H1 (cell line): ENCODE measurements around the gene VSX2. TPM values are rescaled to one million over a fixed set of nuclear protein-coding genes. Genes with fewer than 3 reads are reported as not detected.
A peak's percentile ranks its signal among the peaks of the same experiment; 100 is the strongest.

Experiments
- CTCF ChIA-PET: fragments of 300-600 bp; sonication (Branson Sonifier 250); formaldehyde crosslinking; loops from one replicate; lab custom pipeline; 2021; ENCODE audit not compliant: partially characterized antibody; lab: Charles Lee
- POLR2A ChIA-PET: fragments of 300-600 bp; sonication (Branson Sonifier 250); formaldehyde crosslinking; loops from one replicate; lab custom pipeline; 2021; ENCODE audit warnings: inconsistent platforms; ENCODE audit not compliant: partially characterized antibody; lab: Charles Lee
- DNase-seq, 2 experiments: peaks; one replicate each; pipeline versions ENCODE4 v3.0.0 to v3.0.0-alpha.2; 2010 to 2022; ENCODE audit warnings: low spot score in 2 of 2, low read depth in 1 of 2, mixed read lengths in 1 of 2
- FAIRE-seq: peaks from 2 replicates; lab custom pipeline; 2011; peaks lifted over from hg19 to GRCh38; lab: Jason Lieb, UNC
- H2AFZ ChIP-seq: 2 replicates; pipeline ENCODE4 v1.8.1; 2012; ENCODE audit warnings: low read length, inconsistent platforms
- H2AK5ac ChIP-seq: 2 replicates; pipeline ENCODE4 v1.6.1; 2013; ENCODE audit warnings: low read depth, low read length
- H2BK120ac ChIP-seq: replicated peaks from 2 replicates; pipeline ENCODE3; 2013; ENCODE audit warnings: low read depth, low read length, inconsistent platforms
- H2BK12ac ChIP-seq: 2 replicates; pipeline ENCODE4 v1.6.1; 2013; ENCODE audit warnings: low read depth, low read length
- H2BK15ac ChIP-seq: 2 replicates; pipeline ENCODE4 v1.6.1; 2013; ENCODE audit warnings: low read length
- H2BK20ac ChIP-seq: 2 replicates; pipeline ENCODE4 v1.6.1; 2013; ENCODE audit warnings: low read length
- H2BK5ac ChIP-seq: 2 replicates; pipeline ENCODE4 v1.6.1; 2013; ENCODE audit warnings: low read depth, low read length
- H3K14ac ChIP-seq: 2 replicates; pipeline ENCODE4 v1.6.1; 2013; ENCODE audit warnings: inconsistent platforms; ENCODE audit not compliant: insufficient read length
- H3K18ac ChIP-seq: 2 replicates; pipeline ENCODE4 v1.6.1; 2013; ENCODE audit warnings: low read length; ENCODE audit errors: extremely low read depth
- H3K23ac ChIP-seq: 2 replicates; pipeline ENCODE4 v1.6.1; 2013; ENCODE audit warnings: inconsistent platforms; ENCODE audit not compliant: insufficient read length
- H3K23me2 ChIP-seq: 2 replicates; pipeline ENCODE4 v1.6.1; 2013; ENCODE audit warnings: low read depth, low read length
- H3K27ac ChIP-seq: 2 replicates; pipeline ENCODE4 v1.6.1; 2011; ENCODE audit warnings: low read depth, low read length, inconsistent platforms
- H3K27me3 ChIP-seq, 4 experiments: replicated peaks in 1 of 4; 1 replicate in 1 of 4; 2 replicates in 3 of 4; pipeline versions ENCODE4 v1.6.1 to v1.8.1; 2011 to 2013; ENCODE audit warnings: low read length in 3 of 4, mild to moderate bottlenecking in 3 of 4, inconsistent platforms in 2 of 4, mixed read lengths in 2 of 4, moderate library complexity in 1 of 4; ENCODE audit not compliant: control insufficient read depth in 3 of 4, insufficient read depth in 3 of 4; ENCODE audit errors: extremely low read depth in 1 of 4
- H3K36me3 ChIP-seq, 4 experiments: 2 replicates each; pipeline versions ENCODE4 v1.6.1 to v1.8.1; 2011 to 2013; ENCODE audit warnings: mild to moderate bottlenecking in 4 of 4, low read length in 3 of 4, moderate library complexity in 2 of 4, control low read depth in 1 of 4, inconsistent platforms in 1 of 4; ENCODE audit not compliant: insufficient read depth in 4 of 4, control insufficient read depth in 2 of 4
- H3K4ac ChIP-seq: replicated peaks from 2 replicates; pipeline ENCODE3; 2013; ENCODE audit warnings: low read length, low read depth, mixed read lengths, inconsistent platforms; ENCODE audit not compliant: insufficient read length
- H3K4me1 ChIP-seq, 4 experiments: replicated peaks in 1 of 4; 1 replicate in 1 of 4; 2 replicates in 3 of 4; pipeline versions ENCODE4 v1.6.1 to v1.8.1; 2011 to 2013; ENCODE audit warnings: low read length in 3 of 4, inconsistent platforms in 2 of 4, mixed read lengths in 1 of 4; ENCODE audit not compliant: insufficient read depth in 4 of 4, control insufficient read depth in 3 of 4
- H3K4me2 ChIP-seq, 2 experiments: 2 replicates each; pipeline versions ENCODE4 v1.6.1 to v1.8.1; 2011 to 2013; ENCODE audit warnings: low read depth in 2 of 2, low read length in 2 of 2, control low read depth in 1 of 2, inconsistent platforms in 1 of 2, mild to moderate bottlenecking in 1 of 2; ENCODE audit not compliant: insufficient read depth in 1 of 2
- H3K4me3 ChIP-seq, 4 experiments: fragments of 200-600, 300-600 bp in 1 of 4; sonication (generic), shearing (Covaris generic), sonication (Bioruptor Twin) in 1 of 4; 2 replicates each; pipeline versions ENCODE4 v1.5.1 to v1.8.1; 2011 to 2016; ENCODE audit warnings: low read length in 4 of 4, low read depth in 3 of 4, control low read depth in 2 of 4, inconsistent platforms in 2 of 4, mild to moderate bottlenecking in 2 of 4, mixed read lengths in 1 of 4, moderate library complexity in 1 of 4; ENCODE audit not compliant: insufficient read depth in 2 of 4; ENCODE audit errors: extremely low read depth in 1 of 4
- H3K56ac ChIP-seq: replicated peaks from 2 replicates; pipeline ENCODE3; 2013; ENCODE audit warnings: low read depth, mild to moderate bottlenecking, mixed read lengths, low read length, inconsistent platforms; ENCODE audit not compliant: insufficient read length
- H3K79me1 ChIP-seq: 2 replicates; pipeline ENCODE4 v1.6.1; 2013; ENCODE audit warnings: low read depth, low read length, control low read depth
- H3K79me2 ChIP-seq, 2 experiments: 2 replicates each; pipeline versions ENCODE4 v1.6.1 to v1.8.1; 2012 to 2013; ENCODE audit warnings: low read length in 2 of 2, mild to moderate bottlenecking in 2 of 2, inconsistent platforms in 1 of 2; ENCODE audit not compliant: insufficient read depth in 2 of 2, control insufficient read depth in 1 of 2
- H3K9ac ChIP-seq, 4 experiments: replicated peaks in 1 of 4; 1 replicate in 1 of 4; 2 replicates in 3 of 4; pipeline versions ENCODE4 v1.6.1 to v1.8.1; 2011 to 2013; ENCODE audit warnings: low read depth in 3 of 4, low read length in 3 of 4, control low read depth in 2 of 4, mild to moderate bottlenecking in 2 of 4, moderate library complexity in 2 of 4, inconsistent platforms in 1 of 4; ENCODE audit errors: extremely low read depth in 1 of 4
- H3K9me3 ChIP-seq, 2 experiments: 2 replicates each; pipeline versions ENCODE4 v1.6.1 to v1.8.1; 2012 to 2013; ENCODE audit warnings: mild to moderate bottlenecking in 2 of 2, moderate library complexity in 2 of 2, control low read depth in 1 of 2, inconsistent platforms in 1 of 2, low read depth in 1 of 2, low read length in 1 of 2, mixed read lengths in 1 of 2; ENCODE audit not compliant: insufficient read depth in 2 of 2
- H4K20me1 ChIP-seq, 2 experiments: replicated peaks in 1 of 2; 2 replicates each; pipeline versions ENCODE3 to v1.8.1; 2011 to 2013; ENCODE audit warnings: inconsistent platforms in 2 of 2, low read length in 2 of 2, mild to moderate bottlenecking in 1 of 2; ENCODE audit not compliant: insufficient read depth in 2 of 2, control insufficient read depth in 1 of 2
- H4K5ac ChIP-seq: 2 replicates; pipeline ENCODE4 v1.6.1; 2013; ENCODE audit warnings: low read length, low read depth, mixed read lengths, inconsistent platforms; ENCODE audit not compliant: insufficient read length
- H4K8ac ChIP-seq: 2 replicates; pipeline ENCODE4 v1.8.0; 2013; ENCODE audit warnings: mild to moderate bottlenecking, moderate library complexity, low read length, inconsistent platforms; ENCODE audit not compliant: insufficient read depth; ENCODE audit errors: extremely low read depth
- H4K91ac ChIP-seq: replicated peaks from 2 replicates; pipeline ENCODE3; 2013; ENCODE audit warnings: low read length, mixed read lengths, inconsistent platforms; ENCODE audit not compliant: insufficient read length
- BACH1 ChIP-seq: IDR thresholded peaks from 2 replicates; pipeline ENCODE4 v1.6.1; 2012; ENCODE audit warnings: low read length, improper control_type of control experiment
- CBX5 ChIP-seq: fragments of 300-800, 300-1000 bp; sonication (generic); IDR thresholded peaks from 2 replicates; pipeline ENCODE4 v1.7.1; 2016; ENCODE audit warnings: antibody characterized with exemption, low read length, low read depth
- CBX8 ChIP-seq: fragments of 300-800, 300-1000 bp; sonication (generic); IDR thresholded peaks from 2 replicates; pipeline ENCODE4 v1.7.1; 2016; ENCODE audit warnings: low read depth, low read length, borderline replicate concordance
- EZH2 ChIP-seq: fragments of 200-600 bp; sonication (generic); IDR thresholded peaks from 2 replicates; pipeline ENCODE4 v1.7.1; 2012; ENCODE audit warnings: low read depth, mild to moderate bottlenecking, moderate library complexity, low read length, inconsistent platforms; ENCODE audit not compliant: severe bottlenecking
- RXRA ChIP-seq: IDR thresholded peaks from 2 replicates; pipeline ENCODE4 v1.6.1; 2011; ENCODE audit warnings: low read depth, mild to moderate bottlenecking, low read length, moderate library complexity; ENCODE audit not compliant: insufficient read depth
- SIRT6 ChIP-seq: IDR thresholded peaks from one replicate; pipeline ENCODE4 v1.7.1; 2012; ENCODE audit warnings: low read length, inconsistent platforms
- SP1 ChIP-seq: IDR thresholded peaks from 2 replicates; pipeline ENCODE4 v1.6.1; 2011; ENCODE audit warnings: low read depth, low read length
- SUZ12 ChIP-seq: fragments of 200-600 bp; sonication (generic); IDR thresholded peaks from 2 replicates; pipeline ENCODE4 v1.6.1; 2012; ENCODE audit warnings: mild to moderate bottlenecking, inconsistent platforms, low read length, moderate library complexity, mixed read lengths
- TAF1 ChIP-seq: IDR thresholded peaks from 2 replicates; pipeline ENCODE4 v1.6.1; 2011; ENCODE audit warnings: mild to moderate bottlenecking, low read depth, low read length
- TBP ChIP-seq: IDR thresholded peaks from 2 replicates; pipeline ENCODE4 v1.6.1; 2011; ENCODE audit warnings: low read depth, low read length, improper control_type of control experiment
- TCF12 ChIP-seq: IDR thresholded peaks from 2 replicates; pipeline ENCODE4 v1.6.1; 2011; ENCODE audit warnings: low read depth, mild to moderate bottlenecking, low read length
- WGBS, 2 experiments: shearing (Covaris generic) in 1 of 2; methylation state at CpG; one replicate each; pipeline versions ENCODE4 v1.1.6 to v1.1.7; 2013 to 2015; ENCODE audit warnings: low lambda C conversion rate in 2 of 2, mixed read lengths in 2 of 2, inconsistent platforms in 1 of 2, low coverage in 1 of 2, missing lambda C conversion rate in 1 of 2; ENCODE audit not compliant: insufficient replicate concordance in 2 of 2, insufficient coverage in 1 of 2, insufficient read length in 1 of 2; ENCODE audit errors: extremely low coverage in 1 of 2, missing lambda C conversion rate in 1 of 2; 5-methylcytosine and 5-hydroxymethylcytosine counted together
- polyA plus RNA-seq, 7 experiments: library from polyadenylated mRNA; depleted of rRNA in 3 of 7; stranded (reverse) in 5 of 7; unstranded in 2 of 7; fragments of >200 nt in 5 of 7; fragments of 200-250 nt in 2 of 7; gene quantifications; 1 replicate in 5 of 7; 2 replicates in 1 of 7; 4 replicates in 1 of 7; pipeline versions ENCODE4 v1.2.1 to v1.2.3, GENCODE V29; 2011 to 2013; ENCODE audit warnings: missing spikeins in 2 of 7, mixed read lengths in 2 of 7
- total RNA-seq: library from RNA; stranded (reverse); fragmentation: NEBNext Ultra II Directional; extraction: Animal tissue kit (Norgen Biotek cat#: 25700); gene quantifications from 2 replicates; pipeline ENCODE4 v1.2.1, GENCODE V29; 2021

Gene VSX2
- total and polyA plus RNA-seq, 2 of the 8 experiments (the other 6 are each of a cell fraction or from before 2014, with no cell fraction given): 0.08 to 0.22 TPM

DNA sequence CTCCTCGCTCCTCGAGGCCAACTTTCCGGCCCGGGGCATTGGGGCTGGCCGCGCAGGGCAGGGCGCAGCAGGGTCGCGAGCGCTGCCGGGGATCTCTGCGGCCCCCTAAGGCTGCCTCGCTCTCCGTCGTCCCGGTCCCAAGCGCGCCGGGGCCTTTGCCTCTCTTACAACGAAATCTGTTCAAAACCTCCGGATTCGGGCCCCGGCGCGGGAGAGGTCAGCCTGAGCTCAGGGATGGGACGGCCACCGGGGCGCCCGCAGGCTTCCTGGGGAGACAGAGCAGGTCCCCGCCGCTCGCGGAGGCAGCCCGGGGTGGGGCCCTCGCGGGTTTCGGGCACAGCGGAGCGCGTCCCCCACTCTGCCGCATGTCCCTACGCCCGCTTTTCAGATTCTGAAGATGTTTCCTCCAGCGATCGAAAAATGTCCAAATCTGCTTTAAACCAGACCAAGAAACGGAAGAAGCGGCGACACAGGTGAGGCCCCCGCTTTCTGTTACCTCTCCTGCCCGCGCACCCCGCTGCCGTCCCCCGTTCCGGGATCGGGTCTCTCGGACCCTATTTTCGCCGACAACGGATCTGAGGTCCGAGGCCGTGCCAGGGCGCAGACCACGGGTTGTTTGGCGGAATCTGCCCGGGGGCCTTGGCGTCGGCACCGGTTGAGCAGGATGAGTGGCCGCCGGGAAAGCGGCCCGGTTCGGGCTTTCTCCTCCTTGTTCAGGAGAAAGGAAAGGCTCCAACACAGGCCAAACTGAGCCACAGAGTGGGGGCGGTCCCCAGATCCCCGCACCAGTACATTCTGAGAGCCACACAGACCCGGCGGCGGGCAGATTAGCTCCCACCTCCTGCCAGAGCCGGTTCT lies 1.8 kb downstream of the VSX2 start:
- no peak overlapping the region for H2BK20ac ChIP-seq
- H4K20me1 ChIP-seq: peaks cover 0 to 2% of the 10 kb centered on the region in 2 experiments
- 3% methylated on average over 71 of the region's 80 CpGs; no CpG with 5 or more reads in 1 of the 2 experiments for WGBS, 2 experiments
- CTCF ChIA-PET: interaction anchor here (0.7 to 16.5 kb wide), 7 partner anchors 10 to 286 kb away, joined by 3 to 127 read pairs (median 3); no protein-coding TSS in a partner anchor
- H2AK5ac ChIP-seq: no peak overlapping the region
- DNase-seq (peak in 1 of 2 experiments; percentile 81), FAIRE-seq (no peak)
- no peak overlapping the region for H4K5ac ChIP-seq
- H3K4me3 ChIP-seq: peak overlapping the region; percentile 21 to 55 (median 38); a peak in 7 of 8 replicates
- H3K4me2 ChIP-seq: peak overlapping the region; percentile 65 to 88
- H3K4me1 ChIP-seq: peaks cover 6 to 35% (median 15%) of the 10 kb centered on the region in 4 experiments
- H4K91ac ChIP-seq: no peak overlapping the region
- no peak overlapping the region; the same call in 1 of the 2 replicates for H4K8ac ChIP-seq
- peaks cover 0 to 13% (median 0%) of the 10 kb centered on the region in 4 experiments; a peak in 1 of 8 replicates for H3K36me3 ChIP-seq
- POLR2A ChIA-PET: interaction anchor here (0.9 to 1.1 kb wide), 3 partner anchors 10 to 158 kb away, joined by 3 read pairs; no protein-coding TSS in a partner anchor
- no peak overlapping the region for H3K9ac ChIP-seq
- peak overlapping the region; percentile 83; the same call in 1 of the 2 replicates for H3K18ac ChIP-seq
- H2BK12ac ChIP-seq: peak overlapping the region; percentile 87; the same call in 1 of the 2 replicates
- no peak overlapping the region for H3K4ac ChIP-seq
- no peak overlapping the region for H2BK5ac ChIP-seq
- peaks cover 59 to 83% (median 75%) of the 10 kb centered on the region in 4 experiments for H3K27me3 ChIP-seq
- peaks cover 22% of the 10 kb centered on the region; the same call in 1 of the 2 replicates for H3K23me2 ChIP-seq
- H2BK120ac ChIP-seq: no peak overlapping the region
- H3K56ac ChIP-seq: no peak overlapping the region
- no peak overlapping the region for H3K14ac ChIP-seq
- H3K79me1 ChIP-seq: no peaks in the 10 kb centered on the region
- H3K23ac ChIP-seq: no peak overlapping the region
- H2AFZ ChIP-seq: peak overlapping the region; percentile 41; the same call in 1 of the 2 replicates
- H2BK15ac ChIP-seq: no peak overlapping the region
- no peaks in the 10 kb centered on the region for H3K79me2 ChIP-seq
- no peak overlapping the region for H3K27ac ChIP-seq
- H3K9me3 ChIP-seq: no peaks in the 10 kb centered on the region
- TF ChIP-seq SIRT6: no peak
- TF ChIP-seq TBP: no peak
- no peak for TF ChIP-seq TAF1
- peak; percentile 93 for TF ChIP-seq SUZ12
- no peak for TF ChIP-seq CBX5
- TF ChIP-seq BACH1: no peak
- TF ChIP-seq SP1: 0 out of 2 replicates have a peak, but pooled peaks have one; percentile 6
- TF ChIP-seq CBX8: peak; percentile 96
- no peak for TF ChIP-seq RXRA
- TF ChIP-seq TCF12: no peak
- TF ChIP-seq EZH2: peak; percentile 95
